ENCODE measurements around the gene CLGN. TPM values are rescaled to one million over a fixed set of nuclear protein-coding genes. Genes with fewer than 3 reads are reported as not detected.

CLGN gene
- total RNA-seq, 1 experiment from 2014 or later: 2.9 TPM

- no CpG with 5 or more reads among the region's 9 CpGs for WGBS (ENCODE audit: extremely low coverage, insufficient read length, low lambda C conversion rate)
- Mint-ChIP-seq H3K4me1 (peaks cover 39 to 40% of the 10 kb centered on the region in 2 experiments), H3K27ac (no peak overlapping the region), H3K27me3 (ENCODE audit: low read depth) (peaks cover 11% of the 10 kb centered on the region), H3K9me3 (no peaks in the 10 kb centered on the region), H3K36me3 (ENCODE audit: insufficient read depth in 1 of 3, low read depth in 3 of 3) (no peaks in the 10 kb centered on the region), H3K4me3 (no peak overlapping the region)
- no peak overlapping the region for H2BK12ac ChIP-seq (ENCODE audit: insufficient read length, low read depth, low read length)
- no peaks in the 10 kb centered on the region for H3K79me1 ChIP-seq (ENCODE audit: insufficient read depth, low read depth, low read length, poor library complexity, severe bottlenecking)
- no peak overlapping the region for H2BK15ac ChIP-seq (ENCODE audit: low read depth, low read length)
- H3K27me3 ChIP-seq (ENCODE audit: insufficient read depth, low read length): no peaks in the 10 kb centered on the region; the same call in 1 of the 2 replicates
- H3K56ac ChIP-seq (ENCODE audit: insufficient read length, low read depth, low read length): no peak overlapping the region
- no peaks in the 10 kb centered on the region for H4K20me1 ChIP-seq (ENCODE audit: control insufficient read depth, insufficient read depth, insufficient read length)
- H3K23me2 ChIP-seq (ENCODE audit: insufficient read length, low read depth, low read length, poor library complexity, severe bottlenecking): no peaks in the 10 kb centered on the region
- no peak overlapping the region for H2BK120ac ChIP-seq (ENCODE audit: low read depth, low read length, poor library complexity, severe bottlenecking)
- no peak overlapping the region for H3K27ac ChIP-seq (ENCODE audit: insufficient read length, low read depth, low read length)
- no peak overlapping the region for H3K14ac ChIP-seq (ENCODE audit: insufficient read depth, low read length)
- H4K91ac ChIP-seq (ENCODE audit: insufficient read length, low read depth, low read length): no peak overlapping the region
- no peaks in the 10 kb centered on the region for H3K9me3 ChIP-seq (ENCODE audit: control insufficient read depth, low read depth, low read length)
- H3K9ac ChIP-seq (ENCODE audit: extremely low read depth, insufficient read length, low read length): no peak overlapping the region
- H4K5ac ChIP-seq (ENCODE audit: insufficient read length, low read depth, low read length): no peak overlapping the region
- no peak overlapping the region for H3K23ac ChIP-seq (ENCODE audit: insufficient read length, low read depth, low read length)
- DNase-seq: no peak
- no peak overlapping the region for H3T11ph ChIP-seq (ENCODE audit: low read length)
- no peak overlapping the region for H3K18ac ChIP-seq (ENCODE audit: insufficient read length, low read depth, low read length)
- H3K79me2 ChIP-seq (ENCODE audit: insufficient read depth, low read length): no peaks in the 10 kb centered on the region
- H2AK5ac ChIP-seq (ENCODE audit: insufficient read length, low read length): no peak overlapping the region
- no peak for TF ChIP-seq CTCF (conservative IDR thresholded peaks at IDR 0.05)
- no peak overlapping the region for H3K4me2 ChIP-seq (ENCODE audit: insufficient read depth, insufficient read length, low read length)
- no peak overlapping the region for H4K8ac ChIP-seq (replicated peaks; ENCODE audit: insufficient read length, low read depth, low read length)
- no peak overlapping the region for H2BK20ac ChIP-seq (ENCODE audit: low read depth, low read length, poor library complexity, severe bottlenecking)
- H2AFZ ChIP-seq (ENCODE audit: low read length): no peak overlapping the region
- no peak overlapping the region for H2BK5ac ChIP-seq (ENCODE audit: insufficient read length, low read length)
- H3K4me1 ChIP-seq (ENCODE audit: insufficient read depth, low read length): peaks cover 16% of the 10 kb centered on the region; the same call in 1 of the 2 replicates
- no peak overlapping the region for H3K4ac ChIP-seq (ENCODE audit: low read depth, low read length)
Observed at GRCh38 chr4:140346136-140346535, 81.3 kb downstream of the CLGN start.

Data from H9 (cell line).